Upper lobe of right lung (tissue), 1 donor: ENCODE measurements around the gene KCNN3. TPM values are rescaled to one million over a fixed set of nuclear protein-coding genes. Genes with fewer than 3 reads are reported as not detected.

Experiments used
- ATAC-seq: fragments of 200-7000 bp; cut with Tn5 transposase; one replicate; pipeline ENCODE4 v1.9.1; 2020; ENCODE audit warnings: mild to moderate bottlenecking, moderate library complexity
- DNase-seq: peaks from one replicate; pipeline ENCODE4 v3.0.0-alpha.2; 2020
- H3K27ac ChIP-seq: fragments of 200-600 bp; one replicate; pipeline ENCODE4 v1.8.0; 2022
- H3K27me3 ChIP-seq: fragments of 200-600 bp; one replicate; pipeline ENCODE4 v1.8.0; 2022; ENCODE audit warnings: mild to moderate bottlenecking
- H3K36me3 ChIP-seq: fragments of 200-600 bp; one replicate; pipeline ENCODE4 v1.8.0; 2022
- H3K4me1 ChIP-seq: fragments of 200-600 bp; one replicate; pipeline ENCODE4 v1.8.0; 2022
- H3K4me3 ChIP-seq: fragments of 200-600 bp; one replicate; pipeline ENCODE4 v1.8.0; 2022; ENCODE audit warnings: mild to moderate bottlenecking
- H3K9me3 ChIP-seq: fragments of 200-600 bp; one replicate; pipeline ENCODE4 v1.8.0; 2022
- intact Hi-C: fragments of 100-400 bp; cut with DNase I; formaldehyde crosslinking; loops from one replicate; pipeline ENCODE4 v1.11.0; 2022
- total RNA-seq: library from RNA; stranded (reverse); fragmentation: NEBNext Ultra II Directional; extraction: Animal tissue kit (Norgen Biotek cat#: 25700); gene quantifications from one replicate; pipeline ENCODE4 v1.2.1, GENCODE V29; 2021
- TF ChIP-seq, protein P1 (sequence below): fragments of 200-600 bp; IDR thresholded peaks from one replicate; pipeline ENCODE4 v1.8.0; 2022; ENCODE audit warnings: antibody characterized with exemption
- donor health status: DM: no; HTN: yes; CAD: no; lungs with severe emphysema.

Gene KCNN3
- total RNA-seq, 1 donor from 2014 or later: 7.6 TPM

DNA sequence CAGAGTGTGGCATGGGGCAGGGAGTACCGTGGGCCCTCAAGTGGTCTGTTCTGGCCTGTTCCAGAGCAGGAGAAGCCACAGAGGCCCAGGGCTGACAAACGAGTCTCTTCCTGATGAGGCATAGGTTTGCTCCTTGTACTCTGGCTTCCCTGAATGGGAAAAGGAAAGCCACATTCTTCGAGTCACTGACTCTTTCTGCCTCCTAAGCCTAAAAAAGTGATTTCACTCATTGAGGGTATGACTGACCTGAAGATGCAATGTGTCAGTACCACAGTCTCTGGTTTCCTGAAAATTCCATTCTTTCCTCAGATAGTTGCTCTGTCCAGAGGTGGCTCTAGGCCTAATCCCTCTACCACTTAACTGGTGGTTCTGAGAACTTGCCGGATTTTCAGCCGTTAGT, 92.3 kb downstream of the KCNN3 start:
- intact Hi-C loops: no loop called here
- ATAC-seq (no peak), DNase-seq (no peak)
- Histone ChIP-seq H3K4me1 (no peaks in the 10 kb centered on the region), H3K27me3 (no peaks in the 10 kb centered on the region), H3K36me3 (no peaks in the 10 kb centered on the region), H3K9me3 (no peaks in the 10 kb centered on the region), H3K27ac (no peak overlapping the region), H3K4me3 (no peak overlapping the region)
- TF ChIP-seq, protein P1, sequence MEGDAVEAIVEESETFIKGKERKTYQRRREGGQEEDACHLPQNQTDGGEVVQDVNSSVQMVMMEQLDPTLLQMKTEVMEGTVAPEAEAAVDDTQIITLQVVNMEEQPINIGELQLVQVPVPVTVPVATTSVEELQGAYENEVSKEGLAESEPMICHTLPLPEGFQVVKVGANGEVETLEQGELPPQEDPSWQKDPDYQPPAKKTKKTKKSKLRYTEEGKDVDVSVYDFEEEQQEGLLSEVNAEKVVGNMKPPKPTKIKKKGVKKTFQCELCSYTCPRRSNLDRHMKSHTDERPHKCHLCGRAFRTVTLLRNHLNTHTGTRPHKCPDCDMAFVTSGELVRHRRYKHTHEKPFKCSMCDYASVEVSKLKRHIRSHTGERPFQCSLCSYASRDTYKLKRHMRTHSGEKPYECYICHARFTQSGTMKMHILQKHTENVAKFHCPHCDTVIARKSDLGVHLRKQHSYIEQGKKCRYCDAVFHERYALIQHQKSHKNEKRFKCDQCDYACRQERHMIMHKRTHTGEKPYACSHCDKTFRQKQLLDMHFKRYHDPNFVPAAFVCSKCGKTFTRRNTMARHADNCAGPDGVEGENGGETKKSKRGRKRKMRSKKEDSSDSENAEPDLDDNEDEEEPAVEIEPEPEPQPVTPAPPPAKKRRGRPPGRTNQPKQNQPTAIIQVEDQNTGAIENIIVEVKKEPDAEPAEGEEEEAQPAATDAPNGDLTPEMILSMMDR: no peak

DNA sequence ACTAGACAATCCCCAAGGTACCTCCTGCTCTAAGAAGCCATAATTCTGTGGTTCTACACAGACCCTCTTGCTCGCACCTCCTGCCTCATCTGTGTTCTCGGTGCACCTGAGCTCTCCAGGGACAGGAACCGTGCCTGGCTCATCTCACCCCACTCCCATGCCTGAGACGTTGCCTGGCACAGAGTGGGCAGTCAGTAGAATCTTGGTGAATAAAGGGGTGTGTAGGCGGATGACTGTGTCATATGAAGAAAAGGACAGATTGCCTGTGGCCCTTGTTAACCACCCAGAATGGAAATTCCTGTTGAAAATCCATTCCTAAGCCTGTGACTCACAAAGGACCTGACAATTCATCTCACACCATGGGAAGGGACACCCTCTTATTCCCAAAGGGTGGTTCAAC, 92.9 kb downstream of the KCNN3 start:
- Histone ChIP-seq H3K4me1 (no peaks in the 10 kb centered on the region), H3K36me3 (no peaks in the 10 kb centered on the region), H3K9me3 (no peaks in the 10 kb centered on the region), H3K4me3 (no peak overlapping the region), H3K27ac (no peak overlapping the region), H3K27me3 (no peaks in the 10 kb centered on the region)
- ATAC-seq: no peak
- TF ChIP-seq, protein P1: no peak
- DNase-seq: no peak
- intact Hi-C loops: no loop called here

DNA sequence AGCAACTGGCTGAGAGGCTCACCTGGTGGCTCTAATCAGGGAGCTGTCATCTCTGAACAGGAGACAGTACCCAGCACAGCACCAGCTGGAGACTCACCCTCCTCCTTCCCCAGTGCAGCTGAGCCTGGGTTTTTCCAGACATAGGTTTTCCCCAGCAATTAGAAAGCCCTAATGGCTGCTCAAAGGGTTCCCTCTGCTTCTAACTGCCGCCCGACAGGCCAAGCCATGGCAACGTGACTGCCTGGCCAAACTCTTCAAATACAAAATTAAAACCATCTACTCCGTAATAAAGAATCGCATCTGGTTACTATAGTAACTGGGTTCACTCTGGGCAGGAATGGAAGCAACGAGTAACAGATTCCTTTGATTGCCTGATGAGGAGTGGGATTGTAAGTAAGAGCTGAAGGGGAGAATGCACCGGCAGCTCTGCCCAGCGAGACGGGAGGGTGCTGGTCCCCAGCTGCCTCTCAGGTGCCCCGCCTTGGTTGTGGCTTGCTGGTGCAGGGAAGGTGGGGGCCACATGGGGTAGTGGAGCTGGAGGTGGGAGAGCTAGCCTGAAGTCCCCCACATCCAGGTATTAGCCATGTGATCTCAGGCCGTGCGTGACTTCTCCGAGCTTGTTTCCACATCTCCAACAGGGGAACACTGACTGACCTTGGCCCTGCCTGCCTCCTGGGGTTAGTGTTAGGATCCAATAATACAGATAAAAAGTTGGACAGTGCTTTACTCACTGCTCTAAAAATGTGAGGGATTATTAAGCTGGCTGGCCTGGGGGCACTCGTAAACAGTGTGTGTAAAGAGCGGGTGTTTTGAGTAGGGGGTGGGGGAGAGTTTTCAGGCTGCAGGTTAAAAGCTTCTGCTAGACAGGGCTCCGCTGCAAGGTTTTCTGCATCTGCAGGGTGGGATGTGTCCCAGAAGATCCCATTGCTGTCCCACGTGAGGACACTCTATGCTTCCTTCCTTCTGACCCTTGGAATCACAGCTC, 94.2 kb downstream of the KCNN3 start:
- no peaks in the 10 kb centered on the region for H3K27me3 ChIP-seq
- no peaks in the 10 kb centered on the region for H3K4me1 ChIP-seq
- H3K9me3 ChIP-seq: no peaks in the 10 kb centered on the region
- intact Hi-C loops: no loop called here
- no peak overlapping the region for H3K4me3 ChIP-seq
- DNase-seq: no peak
- no peaks in the 10 kb centered on the region for H3K36me3 ChIP-seq
- ATAC-seq: no peak
- no peak overlapping the region for H3K27ac ChIP-seq
- TF ChIP-seq, protein P1: no peak

DNA sequence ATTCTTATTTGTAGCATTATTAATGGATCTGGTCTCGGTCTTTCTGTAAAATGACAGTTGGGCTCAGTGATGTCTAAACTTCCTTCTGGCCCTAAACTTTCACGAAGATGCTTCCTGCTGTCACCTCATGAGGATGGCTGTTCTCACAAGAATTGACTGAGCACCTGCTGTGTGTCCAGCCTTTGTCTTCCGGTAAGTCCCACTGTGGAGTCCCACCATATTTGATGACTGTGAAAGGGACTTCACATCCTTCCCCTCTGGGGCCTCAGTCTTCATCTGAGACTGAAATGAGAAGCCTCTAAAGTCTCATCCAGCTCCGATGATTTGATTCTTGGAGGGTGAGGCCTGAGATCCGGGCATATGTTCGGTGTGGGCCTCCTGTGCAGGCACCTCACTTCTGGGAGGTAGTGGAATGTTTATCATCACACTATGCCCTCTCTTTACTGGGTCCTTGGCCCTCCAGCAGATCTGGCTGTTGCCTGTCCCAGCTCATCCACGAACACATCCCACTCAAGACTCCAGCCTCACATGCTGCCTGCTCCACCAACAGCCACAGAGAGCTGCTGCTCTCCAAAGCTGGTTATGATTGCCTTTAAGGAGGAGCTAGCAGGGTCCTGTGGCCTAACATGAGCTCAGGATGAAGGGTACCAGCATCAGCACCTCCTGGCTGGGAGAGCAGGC, 95.8 kb downstream of the KCNN3 start:
- no peaks in the 10 kb centered on the region for H3K27me3 ChIP-seq
- intact Hi-C loops: no loop called here
- H3K9me3 ChIP-seq: no peaks in the 10 kb centered on the region
- no peak overlapping the region for H3K4me3 ChIP-seq
- DNase-seq (no peak), ATAC-seq (no peak)
- TF ChIP-seq, protein P1: no peak
- H3K36me3 ChIP-seq: no peaks in the 10 kb centered on the region
- no peak overlapping the region for H3K27ac ChIP-seq
- H3K4me1 ChIP-seq: no peaks in the 10 kb centered on the region

DNA sequence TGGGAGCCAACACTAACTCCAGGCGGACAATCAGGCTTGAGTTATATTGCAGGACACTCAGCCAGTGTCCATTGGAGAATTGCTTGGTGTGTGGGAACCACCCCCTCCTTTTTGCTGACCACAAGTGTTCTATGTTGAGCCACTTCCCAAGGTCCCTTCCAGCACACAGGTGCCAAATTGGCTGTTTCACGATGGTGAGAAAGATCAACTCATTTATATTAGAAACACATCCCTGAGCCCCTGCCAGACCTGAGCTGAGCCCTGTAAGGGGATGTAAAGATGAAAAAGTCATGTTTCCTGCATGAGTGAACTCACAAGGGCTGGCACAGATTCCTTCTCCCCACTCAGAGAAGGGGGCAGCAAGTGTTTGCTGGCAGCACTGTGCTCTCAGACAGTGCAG, 96.5 kb downstream of the KCNN3 start:
- Histone ChIP-seq H3K36me3 (no peaks in the 10 kb centered on the region), H3K27ac (no peak overlapping the region), H3K4me3 (no peak overlapping the region), H3K27me3 (no peaks in the 10 kb centered on the region), H3K4me1 (no peaks in the 10 kb centered on the region), H3K9me3 (no peaks in the 10 kb centered on the region)
- intact Hi-C loops: no loop called here
- DNase-seq: no peak
- TF ChIP-seq, protein P1: no peak
- no peak for ATAC-seq
